Vagina (tissue), 2 donors: ENCODE measurements around the gene SZT2.

Experiments used
- POLR2A ChIP-seq, 2 donors: fragments of 450-650 bp; IDR thresholded peaks; one replicate each; pipeline ENCODE4 v1.6.1; 2017; ENCODE audit warnings: antibody characterized with exemption in 2 of 2, mild to moderate bottlenecking in 2 of 2, moderate library complexity in 2 of 2
- POLR2AphosphoS5 ChIP-seq, 2 donors: sonication (generic); formaldehyde crosslinking; IDR thresholded peaks; one replicate each; pipeline ENCODE4 v1.9.0; 2017; ENCODE audit warnings: antibody characterized with exemption in 2 of 2, mild to moderate bottlenecking in 2 of 2, low read depth in 1 of 2; ENCODE audit not compliant: insufficient read depth in 1 of 2
- TF ChIP-seq, protein P1 (sequence below), 3 experiments: fragments of 450-650 bp in 2 of 3; fragments of 200-600 bp in 1 of 3; sonication (generic) in 1 of 3; IDR thresholded peaks; one replicate each; pipeline ENCODE4 v1.5.1; 2017 to 2019; ENCODE audit warnings: antibody characterized with exemption in 3 of 3, mild to moderate bottlenecking in 2 of 3, moderate library complexity in 2 of 3

DNA sequence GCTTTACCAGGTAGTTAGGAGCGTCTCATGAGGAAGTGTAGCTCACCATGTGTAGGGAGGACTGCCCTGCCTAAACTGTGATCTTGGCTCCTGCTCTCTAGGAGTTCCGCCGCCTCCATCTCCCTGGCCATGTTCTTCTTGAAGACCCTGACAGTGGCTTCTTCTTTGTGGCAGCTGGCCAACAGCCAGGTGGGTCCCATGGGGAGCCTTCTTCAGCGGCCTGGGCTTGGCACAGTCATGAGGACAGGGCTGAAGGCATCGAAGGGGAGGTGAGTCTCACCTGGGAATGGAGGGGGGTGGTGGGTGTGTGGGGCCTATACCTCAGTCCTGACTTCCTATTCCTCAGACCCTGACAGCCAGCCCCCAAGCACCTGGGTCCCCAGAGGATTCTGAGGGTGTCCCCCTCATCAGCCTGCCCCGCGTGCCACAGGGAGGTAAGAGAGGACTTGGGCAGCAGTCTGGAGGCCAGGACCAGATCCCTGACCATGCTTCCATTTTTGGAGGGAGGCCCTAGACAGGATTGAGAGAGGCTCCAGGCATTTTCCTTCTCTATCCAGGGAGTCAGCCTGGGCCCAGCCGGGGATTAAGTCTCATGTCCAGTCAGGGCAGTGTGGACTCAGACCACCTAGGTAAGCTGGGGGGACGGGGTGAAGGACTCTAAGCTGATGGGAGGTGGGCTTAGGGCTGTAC is 42.6 kb downstream of the SZT2 start:
- TF ChIP-seq, protein P1, sequence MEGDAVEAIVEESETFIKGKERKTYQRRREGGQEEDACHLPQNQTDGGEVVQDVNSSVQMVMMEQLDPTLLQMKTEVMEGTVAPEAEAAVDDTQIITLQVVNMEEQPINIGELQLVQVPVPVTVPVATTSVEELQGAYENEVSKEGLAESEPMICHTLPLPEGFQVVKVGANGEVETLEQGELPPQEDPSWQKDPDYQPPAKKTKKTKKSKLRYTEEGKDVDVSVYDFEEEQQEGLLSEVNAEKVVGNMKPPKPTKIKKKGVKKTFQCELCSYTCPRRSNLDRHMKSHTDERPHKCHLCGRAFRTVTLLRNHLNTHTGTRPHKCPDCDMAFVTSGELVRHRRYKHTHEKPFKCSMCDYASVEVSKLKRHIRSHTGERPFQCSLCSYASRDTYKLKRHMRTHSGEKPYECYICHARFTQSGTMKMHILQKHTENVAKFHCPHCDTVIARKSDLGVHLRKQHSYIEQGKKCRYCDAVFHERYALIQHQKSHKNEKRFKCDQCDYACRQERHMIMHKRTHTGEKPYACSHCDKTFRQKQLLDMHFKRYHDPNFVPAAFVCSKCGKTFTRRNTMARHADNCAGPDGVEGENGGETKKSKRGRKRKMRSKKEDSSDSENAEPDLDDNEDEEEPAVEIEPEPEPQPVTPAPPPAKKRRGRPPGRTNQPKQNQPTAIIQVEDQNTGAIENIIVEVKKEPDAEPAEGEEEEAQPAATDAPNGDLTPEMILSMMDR (IDR thresholded peaks at IDR 0.05), result no peak
- TF ChIP-seq POLR2A (IDR thresholded peaks at IDR 0.05) (no peak), POLR2AphosphoS5 (IDR thresholded peaks at IDR 0.05; ENCODE audit: insufficient read depth in 1 of 2, low read depth in 1 of 2) (no peak)
